Raji (cell line): Measurements from ENCODE around the gene ADARB1.

ENCODE experiments used
- POLR2A ChIP-seq: IDR thresholded peaks from 2 replicates; pipeline ENCODE4 v1.6.1; 2011; ENCODE audit warnings: low read depth, low read length, control low read depth; ENCODE audit not compliant: insufficient read depth

The ADARB1 gene

GRCh38 chr21:45135122-45135521 lies 60.7 kb downstream of the ADARB1 start:
- no peak for TF ChIP-seq POLR2A

DNA sequence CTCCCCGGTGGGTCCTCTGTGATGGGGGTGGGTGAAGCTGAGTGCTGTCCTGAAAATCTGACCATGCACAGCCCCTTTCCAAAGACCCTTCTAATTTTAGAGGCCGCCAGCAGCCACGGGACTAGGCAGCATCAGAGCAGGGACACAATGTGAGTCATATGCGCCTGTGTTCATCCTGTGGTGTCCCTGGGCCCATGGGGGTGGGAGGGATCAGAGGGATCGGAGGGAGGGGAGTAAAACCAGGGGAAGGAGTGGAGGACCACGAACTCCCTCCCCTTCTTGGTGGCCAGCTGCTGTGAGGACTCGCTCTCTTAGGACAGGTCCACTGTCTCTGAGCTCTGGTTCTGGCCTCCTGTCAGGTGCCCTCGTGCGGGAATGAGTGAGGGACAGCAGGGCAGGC lies 61.5 kb downstream of the ADARB1 start:
- TF ChIP-seq POLR2A: no peak

DNA sequence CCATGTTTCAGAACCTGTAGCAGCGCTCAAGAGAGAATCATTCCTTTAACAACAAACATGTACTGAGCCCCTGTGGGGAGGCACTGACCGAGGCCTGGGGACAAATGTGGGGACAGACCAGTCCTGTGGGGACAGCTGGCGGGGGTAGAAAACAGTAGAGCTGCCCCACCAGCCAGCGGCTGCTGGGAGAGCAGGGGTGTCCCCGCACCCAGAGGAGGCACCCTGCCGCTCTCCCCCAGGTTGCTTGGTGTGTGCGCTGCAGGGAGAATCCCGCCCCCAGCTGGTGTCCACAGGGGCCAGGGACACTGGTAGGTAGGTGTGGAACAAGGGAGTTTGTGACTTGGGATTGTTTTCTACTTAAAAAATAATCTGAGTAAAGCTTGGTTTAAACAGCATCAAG lies 62.1 kb downstream of the ADARB1 start:
- no peak for TF ChIP-seq POLR2A

GRCh38 chr21:45136927-45137611 lies 62.7 kb downstream of the ADARB1 start:
- TF ChIP-seq POLR2A: no peak

- no peak for TF ChIP-seq POLR2A
These were observed 63.2 kb downstream of the ADARB1 start for GRCh38 chr21:45137612-45137937.

DNA sequence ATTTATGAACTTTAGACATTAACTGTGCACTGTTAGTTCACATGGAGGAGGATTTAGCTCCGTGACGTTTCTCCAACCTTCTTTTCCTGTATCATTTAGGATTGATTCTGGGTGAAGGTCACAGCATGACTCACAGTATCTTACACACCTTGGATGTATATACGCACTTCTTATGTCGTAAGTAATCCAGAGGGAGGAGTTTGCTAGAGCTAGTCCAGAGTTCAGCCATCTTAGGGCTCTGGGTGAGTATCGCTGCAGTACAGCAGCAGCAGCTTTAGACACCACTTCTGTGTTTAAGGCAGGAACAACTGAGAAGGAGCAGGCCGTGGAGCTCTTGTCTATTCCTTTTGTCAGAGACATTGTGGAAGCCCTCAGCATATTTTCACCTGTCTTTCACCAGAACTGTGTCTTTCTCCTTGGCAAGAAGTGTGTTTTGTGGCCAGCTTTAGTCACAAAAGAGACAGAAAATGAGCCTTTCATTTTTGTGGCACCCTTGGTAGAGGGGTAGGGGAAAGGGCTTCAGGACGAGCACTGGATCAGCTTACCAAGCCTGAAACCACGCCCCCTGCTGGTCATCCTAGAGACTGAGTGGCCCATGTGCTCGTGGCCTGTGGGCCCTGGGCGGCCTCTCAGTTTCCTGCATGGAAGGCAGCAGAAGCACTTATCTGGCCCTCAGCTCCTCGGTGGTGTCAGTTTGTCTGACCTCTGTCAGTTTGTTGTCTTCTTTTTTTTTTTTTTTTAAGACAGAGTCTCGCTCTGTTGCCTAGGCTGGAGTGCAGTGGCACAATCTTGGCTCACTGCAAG lies 64.0 kb downstream of the ADARB1 start:
- TF ChIP-seq POLR2A: no peak

DNA sequence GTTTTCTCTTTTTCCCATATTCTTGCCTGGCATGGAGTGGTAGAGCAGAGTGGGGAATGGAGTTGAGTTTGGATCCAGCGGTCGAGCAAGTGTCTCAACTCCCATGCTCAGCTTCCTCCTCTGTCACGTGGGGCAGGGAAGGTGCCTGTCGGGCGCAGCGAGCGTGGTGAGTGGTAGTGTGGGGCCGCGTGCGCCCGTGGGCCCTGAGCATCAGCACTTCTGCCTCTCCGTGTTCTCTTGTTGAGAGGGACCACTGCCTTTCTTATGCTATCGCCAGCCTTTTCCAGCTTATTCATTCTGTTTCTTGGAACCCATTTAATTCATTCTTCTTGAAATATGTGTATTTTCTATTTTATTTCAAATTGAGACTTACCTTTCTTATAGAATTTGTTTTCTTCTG lies 65.1 kb downstream of the ADARB1 start:
- TF ChIP-seq POLR2A: no peak

GRCh38 chr21:45140346-45140940 lies 66.1 kb downstream of the ADARB1 start:
- no peak for TF ChIP-seq POLR2A

GRCh38 chr21:45141507-45141906 lies 67.1 kb downstream of the ADARB1 start:
- TF ChIP-seq POLR2A: no peak

DNA sequence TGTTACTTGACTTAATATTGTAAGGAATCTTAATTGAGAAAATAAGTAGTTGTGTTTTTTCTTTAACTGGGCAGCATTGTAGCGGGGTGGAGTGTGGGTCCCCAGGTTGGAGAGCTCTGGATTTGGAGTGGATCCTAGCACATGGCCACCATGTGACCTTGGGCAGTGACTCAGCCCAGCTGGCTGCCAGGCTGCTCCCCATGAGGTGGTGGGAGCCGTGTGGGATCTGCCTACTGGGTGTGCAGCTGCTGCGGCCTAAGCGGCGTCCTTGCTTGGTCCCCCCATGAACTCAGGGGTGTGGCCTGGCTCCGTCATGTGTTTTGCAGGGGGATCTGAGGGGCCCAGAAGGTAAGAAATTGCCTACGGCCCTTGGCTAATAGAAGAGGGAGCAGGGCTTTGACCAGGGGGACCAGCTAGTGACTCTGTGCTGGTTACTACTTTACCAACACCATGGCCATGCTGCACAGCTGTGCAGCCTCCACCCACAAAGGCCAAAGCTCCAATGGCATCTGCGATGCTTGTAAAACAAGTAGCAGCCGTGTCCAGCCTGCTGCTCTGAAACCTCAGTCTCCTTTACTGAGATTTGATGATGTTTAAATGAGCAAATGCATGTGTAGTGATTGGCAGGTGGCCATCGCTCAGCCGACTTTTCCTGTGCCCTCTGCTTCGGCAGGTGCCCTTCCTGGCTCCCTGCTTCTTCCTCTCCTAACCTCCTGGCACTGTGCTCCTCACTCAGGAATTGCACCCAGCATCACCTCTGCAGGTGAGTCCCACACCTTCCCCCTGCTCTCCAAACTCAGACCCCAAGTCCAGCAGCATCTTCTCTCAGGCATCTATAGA lies 68.3 kb downstream of the ADARB1 start:
- no peak for TF ChIP-seq POLR2A

DNA sequence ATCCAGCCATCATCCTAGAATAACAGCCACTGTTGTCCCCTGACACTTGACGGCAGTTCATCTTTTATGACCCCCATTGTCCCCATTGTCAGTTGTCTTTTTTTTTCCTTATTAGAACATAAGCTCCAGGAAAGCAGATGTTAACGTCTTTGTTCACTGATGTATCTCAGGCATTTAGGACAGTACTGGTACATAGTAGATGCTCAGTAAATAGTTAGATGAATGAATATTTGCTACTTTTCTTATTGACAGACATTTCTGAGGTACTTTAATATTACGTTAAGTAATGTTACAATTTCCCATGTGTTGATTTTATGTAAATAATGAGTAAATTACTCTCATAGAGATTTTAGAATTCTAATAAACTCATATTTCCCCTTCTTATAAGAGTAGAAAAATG lies 69.5 kb downstream of the ADARB1 start:
- TF ChIP-seq POLR2A: no peak

- no peak for TF ChIP-seq POLR2A
These were observed 70.8 kb downstream of the ADARB1 start for GRCh38 chr21:45145146-45145545.

GRCh38 chr21:45146306-45146705 lies 71.9 kb downstream of the ADARB1 start:
- no peak for TF ChIP-seq POLR2A

GRCh38 chr21:45146801-45147200 lies 72.4 kb downstream of the ADARB1 start:
- TF ChIP-seq POLR2A: no peak
